NCI-H1417 treated with DMSO at 0.1 percent for 48 hours (cell line): ENCODE data around the gene RNF32.
A peak's percentile ranks its signal among the peaks of the same experiment; 100 is the strongest.

Experiments used
- DNase-seq: peaks from one replicate; lab custom pipeline; 2025; lab: John Stamatoyannopoulos, UW

The RNF32 gene

GRCh38 chr7:156640257-156640948, at the start of gene RNF32:
Gene RNF32, plus strand, starts transcription at chr7:156640774. Its CDS starts 3,104 bp downstream, at chr7:156643878.
- DNase-seq, result peak; percentile 85

GRCh38 chr7:156592155-156592884, 48.3 kb upstream of the RNF32 start:
- no peak for DNase-seq

- DNase-seq, result no peak
Observed at GRCh38 chr7:156594283-156595080, 46.1 kb upstream of the RNF32 start.

GRCh38 chr7:156600496-156600895, 40.1 kb upstream of the RNF32 start:
- no peak for DNase-seq

GRCh38 chr7:156602283-156602682, 38.3 kb upstream of the RNF32 start:
- no peak for DNase-seq

GRCh38 chr7:156603011-156603410, 37.6 kb upstream of the RNF32 start:
- DNase-seq, result no peak

GRCh38 chr7:156603629-156604028, 36.9 kb upstream of the RNF32 start:
- DNase-seq, result no peak

GRCh38 chr7:156604311-156604710, 36.3 kb upstream of the RNF32 start:
- no peak for DNase-seq

- DNase-seq, result no peak
Observed at GRCh38 chr7:156604836-156605695, 35.5 kb upstream of the RNF32 start.

DNA sequence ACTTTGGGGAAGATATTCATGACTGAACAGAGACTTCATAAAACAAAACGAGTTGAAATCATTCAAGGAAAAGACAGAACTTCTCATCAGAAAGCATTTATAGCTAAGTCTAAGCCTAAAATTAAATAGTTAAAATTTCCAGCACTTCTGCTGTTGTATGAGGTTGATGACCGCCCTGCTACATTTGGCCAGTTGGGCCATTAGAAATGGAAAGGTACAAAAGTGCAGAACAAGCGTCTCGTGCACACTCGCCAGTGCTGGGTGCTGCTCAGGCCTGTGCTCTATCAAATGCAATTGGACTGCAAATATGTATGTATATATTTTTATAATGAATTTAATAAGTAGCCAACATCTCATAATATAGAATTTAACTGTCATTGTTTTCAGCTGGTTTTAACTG, 34.4 kb upstream of the RNF32 start:
- DNase-seq, result no peak

DNA sequence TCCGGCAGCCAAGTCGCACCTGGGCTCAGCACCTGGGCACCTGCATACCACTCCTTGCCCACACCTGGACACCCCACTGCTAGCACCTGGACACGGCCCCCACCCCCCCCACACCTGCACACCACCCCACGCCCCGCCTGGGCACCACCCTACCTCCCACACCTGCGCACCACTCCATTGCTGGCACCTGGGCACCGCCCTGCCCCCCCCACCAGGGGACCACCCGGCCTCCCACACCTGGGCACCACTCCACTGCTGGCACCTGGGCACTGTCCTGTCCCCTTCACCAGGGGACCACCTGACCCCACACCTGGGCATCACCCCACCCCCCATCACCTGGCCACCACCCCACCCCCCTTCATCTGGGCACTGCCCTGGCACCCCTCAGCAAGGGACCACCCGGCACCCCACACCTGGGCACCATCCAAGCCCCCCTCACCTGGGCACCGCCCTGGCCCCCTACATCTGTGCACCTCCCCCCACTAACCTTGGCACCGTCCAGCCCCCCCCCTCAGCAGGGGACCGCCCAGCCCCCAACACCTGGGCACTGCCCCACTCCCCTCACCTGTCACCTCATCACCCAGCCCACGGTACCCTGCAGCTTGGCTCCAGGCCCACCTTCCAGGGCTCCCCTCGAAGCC, 33.8 kb upstream of the RNF32 start:
- no peak for DNase-seq

- no peak for DNase-seq
Observed at GRCh38 chr7:156607332-156608172, 33.0 kb upstream of the RNF32 start.

DNA sequence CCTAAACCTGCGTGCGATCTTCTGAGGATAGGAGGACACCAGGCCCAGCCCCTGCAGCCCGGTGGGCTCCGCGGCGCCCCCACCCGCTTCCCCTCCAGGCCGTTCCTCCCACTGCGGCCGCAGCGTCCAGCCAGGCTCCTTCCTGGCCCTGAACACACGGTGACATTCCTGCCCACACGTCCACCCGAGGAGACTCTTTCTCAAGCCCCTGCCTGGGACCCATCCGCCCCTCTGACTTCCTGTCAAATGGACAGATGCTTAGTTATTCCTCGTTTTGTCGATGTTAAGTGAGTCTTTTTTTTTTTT, 32.4 kb upstream of the RNF32 start:
- no peak for DNase-seq

DNA sequence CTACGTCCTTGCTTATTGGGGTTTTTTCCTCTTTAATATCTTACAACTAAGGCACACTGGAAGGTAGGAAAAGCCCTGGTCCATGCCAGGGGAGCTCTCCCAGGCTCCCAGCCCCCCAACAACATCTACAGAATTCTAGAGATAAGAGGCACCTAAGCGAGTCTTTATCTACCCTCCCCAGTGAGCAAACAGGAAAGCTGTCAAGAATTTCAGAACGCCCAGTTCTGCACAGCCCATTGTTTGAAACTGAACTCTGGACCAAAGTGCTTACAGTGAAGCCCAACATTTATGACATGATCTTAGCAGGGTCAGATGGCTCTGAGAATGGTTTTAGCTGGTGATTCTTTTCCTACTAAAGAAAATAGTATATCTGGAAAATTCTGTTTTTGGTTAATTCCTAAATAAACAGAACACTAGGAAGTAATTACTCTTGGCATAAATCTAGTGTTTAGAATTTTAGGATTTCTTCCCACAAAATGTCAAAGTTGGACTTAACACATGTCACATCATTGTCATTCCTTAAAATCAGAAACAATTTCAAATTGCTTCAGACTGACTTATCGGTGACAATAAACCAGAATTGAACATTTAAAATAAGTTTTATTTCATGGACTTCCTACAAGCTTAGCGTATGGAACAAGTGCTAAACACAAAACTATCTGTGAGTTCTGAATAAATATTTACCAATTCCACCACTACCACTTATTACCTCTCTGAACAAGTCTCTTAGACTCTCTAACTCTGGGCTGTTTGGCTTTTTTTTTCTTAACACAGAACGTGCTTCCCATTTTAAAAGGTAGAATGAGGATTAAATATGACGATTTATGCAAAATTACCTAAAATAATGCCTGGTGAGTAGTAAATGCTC, 31.3 kb upstream of the RNF32 start:
- DNase-seq, result no peak

DNA sequence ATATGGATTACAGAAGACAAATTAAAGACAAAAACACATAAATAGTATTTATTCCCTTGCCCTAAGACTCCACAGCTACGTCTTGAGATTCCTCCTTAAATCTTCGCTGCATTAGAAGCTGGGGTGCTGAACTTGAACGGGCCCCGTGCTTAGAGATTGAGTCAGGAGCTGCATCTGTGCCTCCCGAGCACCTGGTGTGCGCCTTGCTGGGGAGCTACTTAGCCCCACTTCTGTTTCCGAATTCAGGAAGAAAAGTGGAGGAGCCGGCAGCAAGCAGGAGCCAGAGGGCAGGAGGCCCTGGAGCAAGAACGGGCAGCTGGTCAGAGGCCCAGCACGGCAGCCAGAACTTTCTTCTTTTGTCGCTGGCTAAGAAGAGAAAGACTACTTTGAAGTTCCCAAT, 30.4 kb upstream of the RNF32 start:
- no peak for DNase-seq

DNA sequence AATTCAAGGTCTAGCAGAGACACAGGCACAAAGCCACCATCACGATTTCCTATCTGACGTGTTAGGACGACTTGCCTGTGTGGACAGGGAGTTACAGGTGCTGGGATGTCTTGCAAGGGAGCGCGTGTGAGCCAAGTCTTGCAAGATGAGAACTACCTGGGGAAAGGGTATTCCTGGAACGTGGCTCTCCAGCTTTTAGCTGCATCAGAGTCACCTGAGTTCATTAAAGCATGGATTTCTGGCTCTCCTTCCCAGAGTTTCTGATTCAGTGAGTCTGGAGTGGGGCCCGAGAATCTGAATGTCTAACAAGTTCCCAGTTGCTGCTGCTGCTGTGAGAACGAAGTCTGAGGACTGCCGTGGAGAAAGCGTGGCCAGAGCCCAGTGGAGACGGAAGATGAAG, 30.0 kb upstream of the RNF32 start:
- DNase-seq, result no peak

GRCh38 chr7:156611014-156612010, 29.3 kb upstream of the RNF32 start:
- no peak for DNase-seq

- DNase-seq, result no peak
Observed at GRCh38 chr7:156612930-156613329, 27.6 kb upstream of the RNF32 start.
